ENCODE results near the gene PSD4.

DNA sequence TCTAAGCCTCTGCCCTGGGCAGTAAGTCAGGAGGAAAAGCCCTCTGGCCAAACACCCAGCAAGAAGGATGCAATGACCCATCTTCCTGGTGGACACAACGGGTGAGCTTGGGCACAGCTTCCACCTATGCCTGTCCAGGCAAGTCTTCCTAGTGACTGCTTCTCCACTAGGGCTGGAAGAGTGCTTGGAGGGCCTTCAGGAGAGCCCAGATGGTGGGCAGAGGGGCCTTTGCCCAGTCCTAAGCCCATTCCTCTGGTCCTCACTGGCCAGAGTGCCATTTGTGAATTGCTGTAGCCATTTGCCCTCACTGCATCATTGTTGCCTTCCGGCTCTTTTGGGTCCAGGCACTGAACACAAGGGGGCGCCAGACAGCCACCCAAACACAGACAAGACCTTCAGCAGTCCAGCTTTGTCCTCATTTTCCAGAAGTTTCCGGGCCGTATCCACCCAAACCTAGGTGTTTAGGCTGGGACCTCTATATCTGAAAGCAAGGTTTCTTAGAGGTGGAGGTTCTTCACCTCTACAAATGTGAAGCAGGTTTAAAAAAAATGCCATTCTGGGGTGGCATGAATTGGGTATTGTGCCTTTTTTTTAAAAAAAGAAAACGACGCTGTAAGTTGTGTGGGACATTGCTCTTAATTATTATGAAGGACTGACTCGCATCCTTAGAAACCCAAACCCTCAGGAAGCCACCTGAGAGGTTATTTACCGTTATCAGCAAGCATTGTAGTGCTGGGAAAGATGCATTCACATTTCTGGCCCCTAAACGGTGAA, 75.4 kb downstream of the PSD4 start:
- TF ChIP-seq POLR2AphosphoS5 (IDR thresholded peaks at IDR 0.05; ENCODE audit: low read depth, low read length): no peak
- TF ChIP-seq POLR2A (IDR thresholded peaks at IDR 0.05; ENCODE audit: low read depth, low read length): no peak
